CD14-positive monocyte (primary cell): ENCODE measurements around the gene ARHGAP18. TPM values are rescaled to one million over a fixed set of nuclear protein-coding genes. Genes with fewer than 3 reads are reported as not detected.

Source experiments
- DNase-seq, 3 donors: peaks; one replicate each; pipeline ENCODE4 v3.0.0-alpha.2; 2011 to 2022
- H2AFZ ChIP-seq: 2 replicates; pipeline ENCODE4 v1.6.0; 2012; ENCODE audit warnings: mild to moderate bottlenecking, low read depth, low read length, inconsistent platforms; ENCODE audit not compliant: insufficient read depth, poor library complexity, severe bottlenecking
- H3K27ac ChIP-seq, 2 donors: 1 replicate in 1 of 2; 2 replicates in 1 of 2; pipeline ENCODE4 v1.5.1; 2012 to 2013; ENCODE audit warnings: low read length in 2 of 2, control low read depth in 1 of 2, inconsistent platforms in 1 of 2, low read depth in 1 of 2, mild to moderate bottlenecking in 1 of 2
- H3K27me3 ChIP-seq, 2 donors: one replicate each; pipeline versions ENCODE4 v1.6.0 to v1.6.1; 2011 to 2013; ENCODE audit warnings: low read length in 2 of 2; ENCODE audit not compliant: control insufficient read depth in 2 of 2, insufficient read depth in 2 of 2
- H3K36me3 ChIP-seq, 2 donors: replicated peaks in 1 of 2; 1 replicate in 1 of 2; 2 replicates in 1 of 2; pipeline versions ENCODE4 v1.5.1 to v1.6.1; 2012 to 2013; ENCODE audit warnings: low read length in 2 of 2, control low read depth in 1 of 2, inconsistent platforms in 1 of 2, mild to moderate bottlenecking in 1 of 2; ENCODE audit not compliant: insufficient read depth in 2 of 2, control insufficient read depth in 1 of 2
- H3K4me1 ChIP-seq, 2 donors: 1 replicate in 1 of 2; 2 replicates in 1 of 2; pipeline versions ENCODE4 v1.5.1 to v1.6.1; 2012 to 2013; ENCODE audit warnings: low read length in 2 of 2, control low read depth in 1 of 2, inconsistent platforms in 1 of 2, mild to moderate bottlenecking in 1 of 2, moderate library complexity in 1 of 2; ENCODE audit not compliant: insufficient read depth in 2 of 2, control insufficient read depth in 1 of 2
- H3K4me2 ChIP-seq: replicated peaks from 2 replicates; pipeline ENCODE3; 2012; ENCODE audit warnings: low read length, moderate library complexity, mild to moderate bottlenecking; ENCODE audit not compliant: poor library complexity, severe bottlenecking; ENCODE audit errors: extremely low read depth
- H3K4me3 ChIP-seq, 3 experiments: fragments of 200-600 bp in 1 of 3; sonication (generic) in 1 of 3; replicated peaks in 1 of 3; 1 replicate in 2 of 3; 2 replicates in 1 of 3; pipeline ENCODE4 v1.5.1; 2011 to 2013; ENCODE audit warnings: low read length in 3 of 3, mild to moderate bottlenecking in 3 of 3, control low read depth in 2 of 3, low read depth in 2 of 3, inconsistent platforms in 1 of 3, moderate library complexity in 1 of 3
- H3K79me2 ChIP-seq: 2 replicates; pipeline ENCODE4 v1.6.0; 2012; ENCODE audit warnings: mild to moderate bottlenecking, control low read depth, inconsistent platforms, low read length, moderate library complexity; ENCODE audit not compliant: insufficient read depth
- H3K9ac ChIP-seq: 2 replicates; pipeline ENCODE4 v1.6.0; 2017; ENCODE audit warnings: low read length, mild to moderate bottlenecking; ENCODE audit not compliant: insufficient read depth, poor library complexity, severe bottlenecking
- H3K9me3 ChIP-seq, 2 donors: replicated peaks in 1 of 2; 1 replicate in 1 of 2; 2 replicates in 1 of 2; pipeline versions ENCODE4 v1.5.1 to v1.6.1; 2012 to 2013; ENCODE audit warnings: low read length in 2 of 2, control low read depth in 1 of 2; ENCODE audit not compliant: control insufficient read depth in 1 of 2, insufficient read depth in 1 of 2
- H4K20me1 ChIP-seq: 2 replicates; pipeline ENCODE4 v1.6.0; 2012; ENCODE audit warnings: mild to moderate bottlenecking, low read length, control low read depth, moderate library complexity; ENCODE audit not compliant: insufficient read depth
- H3K27ac Mint-ChIP-seq, 7 donors: one replicate each; pipeline ENCODE4 v1.8.0; 2020; ENCODE audit warnings: mild to moderate bottlenecking in 7 of 7, mixed read lengths in 7 of 7, moderate library complexity in 6 of 7, inconsistent platforms in 2 of 7
- H3K27me3 Mint-ChIP-seq, 3 donors: one replicate each; pipeline ENCODE4 v1.8.0; 2021 to 2022; ENCODE audit warnings: low read depth in 3 of 3, mild to moderate bottlenecking in 3 of 3, mixed read lengths in 3 of 3, moderate library complexity in 3 of 3, inconsistent platforms in 1 of 3
- H3K36me3 Mint-ChIP-seq, 2 donors: one replicate each; pipeline ENCODE4 v1.8.0; 2020; ENCODE audit warnings: mixed read lengths in 2 of 2, inconsistent platforms in 1 of 2, mild to moderate bottlenecking in 1 of 2
- H3K4me1 Mint-ChIP-seq: one replicate; pipeline ENCODE4 v1.8.0; 2020; ENCODE audit warnings: mild to moderate bottlenecking, mixed read lengths
- H3K4me3 Mint-ChIP-seq, 2 donors: one replicate each; pipeline ENCODE4 v1.8.0; 2020; ENCODE audit warnings: mild to moderate bottlenecking in 2 of 2, mixed read lengths in 2 of 2, moderate library complexity in 1 of 2
- H3K9me3 Mint-ChIP-seq, 7 donors: one replicate each; pipeline ENCODE4 v1.8.0; 2020 to 2022; ENCODE audit warnings: mixed read lengths in 7 of 7, mild to moderate bottlenecking in 6 of 7, moderate library complexity in 6 of 7, inconsistent platforms in 2 of 7
- CTCF ChIP-seq: fragments of 200-600 bp; IDR thresholded peaks from one replicate; pipeline ENCODE4 v1.8.0; 2022; ENCODE audit warnings: antibody characterized with exemption, mild to moderate bottlenecking
- WGBS: methylation state at CpG from one replicate; pipeline ENCODE4 v1.1.5; 2013; ENCODE audit warnings: missing lambda C conversion rate; ENCODE audit not compliant: insufficient coverage; 5-methylcytosine and 5-hydroxymethylcytosine counted together
- intact Hi-C, 2 donors: fragments of 100-400 bp; cut with micrococcal nuclease; formaldehyde crosslinking; loops; one replicate each; pipeline versions ENCODE4 v1.15.0 to v1.15.1; 2023
- polyA plus RNA-seq, 3 donors: library from polyadenylated mRNA; depleted of rRNA in 1 of 3; unstranded in 2 of 3; stranded (reverse) in 1 of 3; fragments of 300-500 nt in 2 of 3; fragments of >200 nt in 1 of 3; fragmentation: Illumina TruSeq in 2 of 3; gene quantifications; 1 replicate in 2 of 3; 2 replicates in 1 of 3; pipeline ENCODE4 v1.2.3, GENCODE V29; 2012 to 2021

ARHGAP18 gene
- polyA plus RNA-seq, 3 donors, result 3.7 to 5.6 (median 3.8) TPM

GRCh38 chr6:129717277-129717676, 7.3 kb upstream of the ARHGAP18 start:
- Histone ChIP-seq H3K27me3 (no peaks in the 10 kb centered on the region), H4K20me1 (no peaks in the 10 kb centered on the region), H3K27ac (no peak overlapping the region), H3K4me1 (no peaks in the 10 kb centered on the region), H3K4me3 (no peak overlapping the region), H3K9ac (no peak overlapping the region), H2AFZ (no peak overlapping the region), H3K36me3 (no peaks in the 10 kb centered on the region), H3K9me3 (no peaks in the 10 kb centered on the region), H3K4me2 (no peak overlapping the region), H3K79me2 (no peaks in the 10 kb centered on the region)
- Mint-ChIP-seq H3K27me3 (no peaks in the 10 kb centered on the region), H3K36me3 (no peaks in the 10 kb centered on the region), H3K9me3 (peaks cover 0 to 2% (median 0%) of the 10 kb centered on the region in 7 donors), H3K27ac (no peak overlapping the region), H3K4me1 (no peaks in the 10 kb centered on the region), H3K4me3 (no peak overlapping the region)
- no peak for TF ChIP-seq CTCF
- intact Hi-C loops, result no loop called here
- 80% methylated on average over 2 of the region's 5 CpGs for WGBS
- no peak for DNase-seq

GRCh38 chr6:129713806-129714333, 3.9 kb upstream of the ARHGAP18 start:
- H3K79me2 ChIP-seq, result peaks cover 10% of the 10 kb centered on the region
- no peak overlapping the region for H2AFZ ChIP-seq
- no peaks in the 10 kb centered on the region for H3K36me3 Mint-ChIP-seq
- H3K27ac Mint-ChIP-seq, result no peak overlapping the region
- no peaks in the 10 kb centered on the region for H3K9me3 Mint-ChIP-seq
- DNase-seq, result no peak
- intact Hi-C loops, result no loop called here
- no peaks in the 10 kb centered on the region for H3K36me3 ChIP-seq
- no peaks in the 10 kb centered on the region for H3K9me3 ChIP-seq
- no peak for TF ChIP-seq CTCF
- no peak overlapping the region for H3K4me2 ChIP-seq
- H3K27me3 Mint-ChIP-seq, result peaks cover 3 to 6% (median 3%) of the 10 kb centered on the region in 3 donors
- H3K4me3 Mint-ChIP-seq, result no peak overlapping the region
- H3K27ac ChIP-seq, result no peak overlapping the region
- no peaks in the 10 kb centered on the region for H3K27me3 ChIP-seq
- H4K20me1 ChIP-seq, result no peaks in the 10 kb centered on the region
- peaks cover 18% of the 10 kb centered on the region for H3K4me1 Mint-ChIP-seq
- H3K9ac ChIP-seq, result no peak overlapping the region
- no peak overlapping the region for H3K4me3 ChIP-seq
- peaks cover 11 to 15% of the 10 kb centered on the region in 2 donors for H3K4me1 ChIP-seq
- 100% methylated on average over 1 of the region's 4 CpGs for WGBS
